ENCODE measurements around the gene ADAM12. TPM values are rescaled to one million over a fixed set of nuclear protein-coding genes. Genes with fewer than 3 reads are reported as not detected.

ADAM12 gene
- total and polyA plus RNA-seq, 2 of the 13 experiments (the other 11 are each of a cell fraction or from before 2014, with no cell fraction given): not detected

DNA sequence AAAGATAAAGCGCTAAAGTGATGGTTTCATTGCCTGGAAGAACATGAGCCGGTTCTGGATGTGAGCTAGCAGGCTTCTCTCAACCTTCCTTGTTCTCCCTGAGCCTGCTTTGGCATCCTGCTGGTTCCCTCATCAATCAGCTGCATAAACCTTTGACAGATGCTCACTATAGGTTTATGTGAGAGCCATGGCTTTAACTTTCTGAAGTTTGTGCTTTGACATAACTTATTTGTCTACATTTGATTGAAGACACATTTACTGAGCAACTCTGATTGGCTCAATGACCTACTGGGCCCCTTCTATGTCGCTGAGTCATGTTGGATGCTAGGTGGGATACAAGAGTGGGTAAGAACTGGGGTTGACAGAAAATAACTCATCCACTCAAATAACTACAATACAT, 192.0 kb downstream of the ADAM12 start (continued):
- TF ChIP-seq DBP (CRISPR knock-in tag; IDR thresholded peaks at IDR 0.05; ENCODE audit: not compliant biosample characterization): no peak
- no peak for TF ChIP-seq ZNF33A (CRISPR knock-in tag; IDR thresholded peaks at IDR 0.05; ENCODE audit: borderline replicate concordance)
- TF ChIP-seq TFDP2 (CRISPR knock-in tag; IDR thresholded peaks at IDR 0.05): no peak
- TF ChIP-seq ZNF317 (CRISPR knock-in tag; IDR thresholded peaks at IDR 0.05): no peak
- TF ChIP-seq ZMYM3 (CRISPR knock-in tag; IDR thresholded peaks at IDR 0.05): no peak

DNA sequence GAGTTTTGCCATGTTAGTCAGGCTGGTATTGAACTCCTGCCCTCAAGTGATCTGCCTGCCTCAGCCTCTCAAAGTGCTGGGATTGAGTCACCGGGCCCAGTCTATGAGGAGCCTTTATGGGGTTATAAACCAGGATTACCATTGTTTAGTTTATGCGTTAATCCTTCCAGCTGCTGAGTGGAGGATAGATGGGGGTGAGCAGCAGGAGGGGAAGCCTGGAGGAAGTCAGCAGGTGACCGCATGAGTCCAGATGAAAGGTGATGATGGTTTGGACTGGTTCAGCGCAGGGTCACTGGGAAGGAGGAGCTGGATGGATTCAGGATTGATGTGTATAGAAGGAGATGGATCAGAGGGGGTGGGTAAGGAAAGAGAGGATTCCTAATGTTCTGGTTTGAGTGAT, 197.1 kb downstream of the ADAM12 start:
- ChIA-PET CTCF (ENCODE audit: low intra/inter-chr PET ratio, low total read pairs) (no interaction called here), POLR2A (no interaction called here)
- no peaks in the 10 kb centered on the region for H3K4me1 ChIP-seq (ENCODE audit: insufficient read depth, low read length)
- FAIRE-seq (no peak), ATAC-seq (no peak), DNase-seq (ENCODE audit: low spot score) (no peak)
- BruUV-seq (replicated peaks): no TSS peak
- TF ChIP-seq SOX6 (IDR thresholded peaks at IDR 0.05) (no peak), SOX6 (CRISPR knock-in tag; IDR thresholded peaks at IDR 0.05) (no peak), ZNF33A (CRISPR knock-in tag; IDR thresholded peaks at IDR 0.05; ENCODE audit: borderline replicate concordance) (no peak), NR2C2 (CRISPR knock-in tag; IDR thresholded peaks at IDR 0.05; ENCODE audit: borderline replicate concordance) (no peak)
- H3K4me2 ChIP-seq (ENCODE audit: low read depth, low read length): no peak overlapping the region
- H3K9me3 ChIP-seq (ENCODE audit: low read length): no peaks in the 10 kb centered on the region
- H3K27ac ChIP-seq (ENCODE audit: extremely low read length, insufficient read depth, low read length): no peak overlapping the region
- WGBS (ENCODE audit: low lambda C conversion rate): 37% methylated on average over 4 of the region's 4 CpGs
- H3K36me3 ChIP-seq (replicated peaks in 1 of 2; ENCODE audit: control insufficient read depth in 1 of 2, insufficient read depth in 2 of 2, low read length in 2 of 2): no peaks in the 10 kb centered on the region
- no peak overlapping the region for H3K4me3 ChIP-seq (replicated peaks in 1 of 3; ENCODE audit: insufficient read depth in 1 of 3, low read depth in 2 of 3, low read length in 3 of 3)
- H2AFZ ChIP-seq (ENCODE audit: low read length): no peak overlapping the region
- intact Hi-C loops (cut with micrococcal nuclease; ENCODE audit: unreplicated experiment): no loop called here
- no peaks in the 10 kb centered on the region for H4K20me1 ChIP-seq (ENCODE audit: insufficient read depth, low read length)
- 0 out of 5 replicates have a peak, but pooled peaks cover under 1 to 1% of the 10 kb centered on the region in 2 experiments for H3K27me3 ChIP-seq (ENCODE audit: control insufficient read depth in 1 of 2, insufficient read depth in 2 of 2, low read length in 2 of 2)
- in situ Hi-C loops (cut with HindIII; ENCODE audit: extremely low pct_ligation_motif_present, low pct_unique_long_range_greater_than_20kb): no loop called here
- H3K9ac ChIP-seq (ENCODE audit: insufficient read depth, low read depth, low read length): no peak overlapping the region
- no peaks in the 10 kb centered on the region for H3K79me2 ChIP-seq (ENCODE audit: insufficient read depth, low read length)
